ENCODE measurements around the gene KCNK7. TPM values are rescaled to one million over a fixed set of nuclear protein-coding genes. Genes with fewer than 3 reads are reported as not detected.
A peak's percentile ranks its signal among the peaks of the same experiment; 100 is the strongest.

The KCNK7 gene
- total RNA-seq, 1 donor from 2014 or later, result 1.3 TPM

DNA sequence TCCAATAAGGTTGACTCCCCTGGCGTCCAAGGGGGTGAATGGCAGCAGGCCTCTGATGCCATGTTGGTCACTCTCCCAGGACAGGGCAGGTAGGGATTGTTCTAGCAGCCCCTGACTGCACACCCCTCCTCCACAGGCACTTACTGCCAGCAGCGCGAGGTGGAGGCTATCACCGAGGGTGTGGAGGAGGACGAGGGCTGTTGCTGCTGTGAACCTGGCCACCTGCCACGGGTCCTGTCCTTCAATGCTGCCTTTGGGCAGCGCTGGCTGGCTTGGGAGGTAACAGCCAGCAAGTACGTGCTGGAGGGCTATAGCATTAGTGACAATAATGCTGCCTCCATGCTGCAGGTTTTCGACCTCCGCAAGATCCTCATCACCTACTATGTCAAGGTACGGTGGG is 34.6 kb upstream of the KCNK7 start:
- no peaks in the 10 kb centered on the region for H3K27me3 ChIP-seq
- no peak for TF ChIP-seq CTCF (IDR thresholded peaks at IDR 0.05)
- H3K27ac ChIP-seq, result no peak overlapping the region
- ATAC-seq (no peak), DNase-seq (no peak)
- H3K9me3 ChIP-seq, result no peaks in the 10 kb centered on the region
- no peaks in the 10 kb centered on the region for H3K4me1 ChIP-seq
- peaks cover 83% of the 10 kb centered on the region for H3K36me3 ChIP-seq
- no peak overlapping the region for H3K4me3 ChIP-seq
- intact Hi-C loops (cut with DNase I), result no loop called here

DNA sequence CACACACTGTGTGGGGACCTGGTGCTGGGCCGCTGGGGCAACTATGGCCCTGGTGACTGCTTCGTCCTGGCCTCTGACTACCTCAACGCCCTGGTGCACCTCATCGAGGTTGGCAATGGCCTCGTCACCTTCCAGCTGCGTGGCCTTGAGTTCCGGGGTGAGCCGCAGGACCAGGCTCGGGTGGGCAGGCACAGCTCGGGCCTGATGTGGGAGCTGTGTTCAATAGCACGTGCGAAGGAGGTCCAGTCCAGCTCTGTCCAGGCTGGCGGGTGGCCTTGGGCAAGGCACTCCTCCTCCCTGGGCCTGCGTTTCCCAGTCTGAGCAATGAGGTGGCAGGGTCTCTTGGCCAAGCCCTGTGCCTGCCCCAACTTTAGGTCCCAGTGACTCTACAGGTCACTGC is 34.0 kb upstream of the KCNK7 start:
- no peaks in the 10 kb centered on the region for H3K9me3 ChIP-seq
- DNase-seq (no peak), ATAC-seq (no peak)
- intact Hi-C loops (cut with DNase I), result no loop called here
- H3K27me3 ChIP-seq, result no peaks in the 10 kb centered on the region
- no peak overlapping the region for H3K4me3 ChIP-seq
- H3K4me1 ChIP-seq, result no peaks in the 10 kb centered on the region
- no peak for TF ChIP-seq CTCF (IDR thresholded peaks at IDR 0.05)
- no peak overlapping the region for H3K27ac ChIP-seq
- peaks cover 83% of the 10 kb centered on the region for H3K36me3 ChIP-seq

DNA sequence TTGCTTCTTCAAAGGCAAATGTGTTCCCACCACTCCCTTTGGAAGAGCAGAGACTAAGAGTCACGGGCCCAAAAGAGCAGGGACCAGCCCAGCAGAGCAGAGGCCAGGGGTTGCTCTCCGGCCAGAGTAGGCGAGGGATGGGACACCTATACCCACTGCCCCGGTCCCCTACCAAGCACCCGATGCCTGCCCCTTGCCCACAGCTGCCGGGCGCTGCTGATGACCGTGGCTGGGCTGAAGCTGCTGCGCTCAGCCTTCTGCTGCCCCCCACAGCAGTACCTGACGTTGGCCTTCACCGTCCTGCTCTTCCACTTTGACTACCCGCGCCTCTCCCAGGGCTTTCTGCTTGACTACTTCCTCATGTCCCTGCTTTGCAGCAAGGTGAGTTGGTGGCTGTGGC is 31.6 kb upstream of the KCNK7 start:
- H3K9me3 ChIP-seq, result no peaks in the 10 kb centered on the region
- no peak overlapping the region for H3K4me3 ChIP-seq
- ATAC-seq (no peak), DNase-seq (no peak)
- peaks cover 91% of the 10 kb centered on the region for H3K36me3 ChIP-seq
- TF ChIP-seq CTCF (IDR thresholded peaks at IDR 0.05), result no peak
- intact Hi-C loops (cut with DNase I), result no loop called here
- H3K27me3 ChIP-seq, result no peaks in the 10 kb centered on the region
- H3K27ac ChIP-seq, result no peak overlapping the region
- H3K4me1 ChIP-seq, result no peaks in the 10 kb centered on the region

- peak; percentile 66 for TF ChIP-seq CTCF (IDR thresholded peaks at IDR 0.05)
- intact Hi-C loops (cut with DNase I), result no loop called here
- Histone ChIP-seq H3K27ac (no peak overlapping the region), H3K36me3 (peaks cover 86% of the 10 kb centered on the region), H3K27me3 (no peaks in the 10 kb centered on the region), H3K4me3 (no peak overlapping the region), H3K9me3 (no peaks in the 10 kb centered on the region), H3K4me1 (no peaks in the 10 kb centered on the region)
- ATAC-seq (peak; percentile 85), DNase-seq (peak; percentile 83)
Observed at GRCh38 chr11:65625628-65626342, 30.2 kb upstream of the KCNK7 start.

DNA sequence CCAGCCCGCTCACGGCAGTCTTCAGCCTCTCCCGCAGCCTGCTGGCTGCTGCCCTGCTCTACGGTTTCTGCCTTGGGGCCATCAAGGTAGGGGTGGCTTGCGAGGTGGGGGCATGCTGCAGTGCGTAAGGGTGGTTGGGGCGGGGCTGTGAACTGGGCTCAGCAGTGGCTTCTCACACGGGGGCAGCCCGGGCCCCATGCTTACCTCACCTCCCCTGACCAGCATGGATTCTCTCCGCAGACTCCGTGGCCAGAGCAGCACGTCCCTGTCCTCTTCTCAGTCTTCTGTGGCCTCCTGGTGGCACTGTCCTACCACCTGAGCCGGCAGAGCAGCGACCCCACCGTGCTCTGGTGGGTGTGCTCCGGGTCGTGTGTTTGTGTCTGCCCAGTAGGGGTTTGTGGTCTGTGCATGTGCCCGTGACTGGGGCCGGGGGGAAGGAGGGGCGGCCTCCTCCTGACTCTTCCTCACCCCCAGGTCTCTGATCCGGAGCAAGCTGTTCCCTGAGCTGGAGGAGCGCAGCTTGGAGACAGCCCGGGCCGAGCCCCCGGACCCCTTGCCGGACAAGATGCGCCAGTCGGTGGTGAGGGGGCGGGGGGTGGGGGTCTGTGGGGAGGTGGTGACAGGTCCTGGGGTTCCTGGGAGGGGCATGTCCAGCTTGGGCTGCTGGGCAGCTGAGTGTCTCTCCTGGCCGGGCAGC is 29.5 kb upstream of the KCNK7 start:
- H3K36me3 ChIP-seq, result peaks cover 82% of the 10 kb centered on the region
- TF ChIP-seq CTCF (IDR thresholded peaks at IDR 0.05), result no peak
- no peak overlapping the region for H3K4me3 ChIP-seq
- no peak overlapping the region for H3K27ac ChIP-seq
- no peaks in the 10 kb centered on the region for H3K27me3 ChIP-seq
- H3K4me1 ChIP-seq, result no peaks in the 10 kb centered on the region
- no peaks in the 10 kb centered on the region for H3K9me3 ChIP-seq
- DNase-seq, result no peak
- intact Hi-C loops (cut with DNase I), result no loop called here
- no peak for ATAC-seq

All from upper lobe of right lung (tissue), 1 donor.